Mesenchymal stem cell (in vitro differentiated cells and primary cell): Measurements from ENCODE around the gene SLC49A3.

ENCODE experiments used
- DNase-seq: peaks from one replicate; pipeline ENCODE4 v3.0.0-alpha.2; 2013
- H2AFZ ChIP-seq: one replicate; pipeline ENCODE4 v1.6.1; 2013; ENCODE audit warnings: low read depth, mild to moderate bottlenecking, control low read depth, inconsistent platforms, low read length, moderate library complexity
- H2AK5ac ChIP-seq: 2 replicates; pipeline ENCODE4 v1.6.1; 2013; ENCODE audit warnings: low read length, moderate library complexity, mild to moderate bottlenecking, inconsistent platforms; ENCODE audit not compliant: severe bottlenecking
- H2BK120ac ChIP-seq: one replicate; pipeline ENCODE4 v1.6.1; 2013; ENCODE audit warnings: low read depth, mild to moderate bottlenecking, inconsistent platforms, low read length, moderate library complexity
- H2BK12ac ChIP-seq, 2 experiments: one replicate each; pipeline ENCODE4 v1.6.1; 2013; ENCODE audit warnings: inconsistent platforms in 2 of 2, low read length in 2 of 2, mild to moderate bottlenecking in 2 of 2, moderate library complexity in 2 of 2, control low read depth in 1 of 2
- H2BK15ac ChIP-seq: one replicate; pipeline ENCODE4 v1.6.1; 2013; ENCODE audit warnings: mild to moderate bottlenecking, low read depth, inconsistent platforms; ENCODE audit not compliant: poor library complexity, severe bottlenecking
- H2BK5ac ChIP-seq: 2 replicates; pipeline ENCODE4 v1.6.1; 2013; ENCODE audit warnings: low read depth, mild to moderate bottlenecking, low read length, control low read depth, inconsistent platforms; ENCODE audit not compliant: poor library complexity, severe bottlenecking
- H3K14ac ChIP-seq, 2 experiments: one replicate each; pipeline ENCODE4 v1.6.1; 2013; ENCODE audit warnings: inconsistent platforms in 2 of 2, low read length in 2 of 2, control low read depth in 1 of 2, mild to moderate bottlenecking in 1 of 2, moderate library complexity in 1 of 2
- H3K18ac ChIP-seq, 2 experiments: one replicate each; pipeline ENCODE4 v1.6.1; 2013; ENCODE audit warnings: inconsistent platforms in 2 of 2, low read length in 2 of 2, control low read depth in 1 of 2, low read depth in 1 of 2, mild to moderate bottlenecking in 1 of 2
- H3K23ac ChIP-seq, 2 experiments: one replicate each; pipeline ENCODE4 v1.6.1; 2013; ENCODE audit warnings: inconsistent platforms in 2 of 2, low read length in 2 of 2, mild to moderate bottlenecking in 2 of 2, moderate library complexity in 2 of 2, control low read depth in 1 of 2
- H3K27ac ChIP-seq: 2 replicates; pipeline ENCODE4 v1.5.1; 2013; ENCODE audit warnings: mild to moderate bottlenecking, moderate library complexity, low read length, control low read depth, inconsistent platforms; ENCODE audit not compliant: poor library complexity, severe bottlenecking
- H3K27me3 ChIP-seq, 2 experiments: 2 replicates each; pipeline versions ENCODE4 v1.6.1 to v1.7.0; 2013; ENCODE audit warnings: low read length in 2 of 2, mild to moderate bottlenecking in 2 of 2, moderate library complexity in 2 of 2, control low read depth in 1 of 2, inconsistent platforms in 1 of 2; ENCODE audit not compliant: control insufficient read depth in 1 of 2, insufficient read depth in 1 of 2
- H3K36me3 ChIP-seq, 2 experiments: 2 replicates each; pipeline versions ENCODE4 v1.6.1 to v1.7.0; 2013; ENCODE audit warnings: low read length in 2 of 2, control low read depth in 1 of 2, inconsistent platforms in 1 of 2, low read depth in 1 of 2, mild to moderate bottlenecking in 1 of 2; ENCODE audit not compliant: insufficient read depth in 2 of 2, control insufficient read depth in 1 of 2
- H3K4ac ChIP-seq, 2 experiments: one replicate each; pipeline ENCODE4 v1.6.1; 2013; ENCODE audit warnings: inconsistent platforms in 2 of 2, low read length in 2 of 2, mild to moderate bottlenecking in 2 of 2, moderate library complexity in 2 of 2, control low read depth in 1 of 2, low read depth in 1 of 2
- H3K4me1 ChIP-seq: 2 replicates; pipeline ENCODE4 v1.6.1; 2013; ENCODE audit warnings: low read depth, low read length, control low read depth; ENCODE audit not compliant: control insufficient read depth, insufficient read depth
- H3K4me2 ChIP-seq: 2 replicates; pipeline ENCODE4 v1.6.1; 2013; ENCODE audit warnings: low read length, mild to moderate bottlenecking, inconsistent platforms; ENCODE audit not compliant: poor library complexity, severe bottlenecking
- H3K4me3 ChIP-seq, 2 experiments: 2 replicates each; pipeline versions ENCODE4 v1.5.1 to v1.7.0; 2013; ENCODE audit warnings: low read length in 2 of 2, mild to moderate bottlenecking in 2 of 2, control low read depth in 1 of 2, low read depth in 1 of 2; ENCODE audit not compliant: insufficient read depth in 1 of 2
- H3K79me1 ChIP-seq: replicated peaks from 2 replicates; pipeline ENCODE4 v1.6.1; 2013; ENCODE audit warnings: mild to moderate bottlenecking, control low read depth, low read length, inconsistent platforms; ENCODE audit not compliant: poor library complexity, severe bottlenecking
- H3K9ac ChIP-seq: 2 replicates; pipeline ENCODE4 v1.7.0; 2013; ENCODE audit warnings: mild to moderate bottlenecking, low read length, moderate library complexity
- H3K9me3 ChIP-seq: 2 replicates; pipeline ENCODE4 v1.7.0; 2013; ENCODE audit warnings: mild to moderate bottlenecking, low read length; ENCODE audit not compliant: control insufficient read depth
- H4K8ac ChIP-seq: one replicate; pipeline ENCODE4 v1.6.1; 2013; ENCODE audit warnings: inconsistent platforms, mild to moderate bottlenecking, low read length, moderate library complexity
- H4K91ac ChIP-seq: one replicate; pipeline ENCODE4 v1.6.1; 2013; ENCODE audit warnings: mild to moderate bottlenecking, low read length, inconsistent platforms
- whole genome bisulfite sequencing: methylation state at CpG from one replicate; pipeline ENCODE4 v1.1.7; 2013; ENCODE audit warnings: mixed read lengths; 5-methylcytosine and 5-hydroxymethylcytosine counted together

SLC49A3 gene

GRCh38 chr4:703336-704197 is 14.6 kb upstream of the SLC49A3 start:
- Histone ChIP-seq H3K27me3 (peaks cover 0 to 15% of the 10 kb centered on the region in 2 experiments), H2BK15ac (no peak overlapping the region), H3K14ac (no peak overlapping the region), H3K9ac (no peak overlapping the region), H2BK120ac (no peak overlapping the region), H3K27ac (no peak overlapping the region), H4K91ac (peak overlapping the region; percentile 71), H3K79me1 (peaks cover 3% of the 10 kb centered on the region), H4K8ac (no peak overlapping the region), H2BK5ac (no peak overlapping the region), H3K23ac (no peak overlapping the region), H3K4me2 (no peak overlapping the region), H3K4ac (no peak overlapping the region), H2AK5ac (no peak overlapping the region), H3K9me3 (no peaks in the 10 kb centered on the region), H3K4me3 (no peak overlapping the region), H2AFZ (no peak overlapping the region), H3K36me3 (peaks cover 0 to 6% of the 10 kb centered on the region in 2 experiments), H3K4me1 (peaks cover 26% of the 10 kb centered on the region), H3K18ac (no peak overlapping the region), H2BK12ac (no peak overlapping the region)
- no peak for DNase-seq
- 93% methylated on average over 9 of the region's 10 CpGs for WGBS

GRCh38 chr4:702618-703048 is 13.7 kb upstream of the SLC49A3 start:
- H3K14ac ChIP-seq: no peak overlapping the region
- H3K23ac ChIP-seq: no peak overlapping the region
- H4K8ac ChIP-seq: no peak overlapping the region
- no peak overlapping the region for H3K27ac ChIP-seq
- peaks cover 0 to 15% of the 10 kb centered on the region in 2 experiments for H3K27me3 ChIP-seq
- 73% methylated on average over 7 of the region's 7 CpGs for WGBS
- H4K91ac ChIP-seq: peak overlapping the region; percentile 20
- H3K4me3 ChIP-seq: no peak overlapping the region
- DNase-seq: no peak
- H2AK5ac ChIP-seq: no peak overlapping the region
- H3K9me3 ChIP-seq: no peaks in the 10 kb centered on the region
- no peak overlapping the region for H3K9ac ChIP-seq
- H3K36me3 ChIP-seq: no peaks in the 10 kb centered on the region
- peaks cover 3% of the 10 kb centered on the region for H3K79me1 ChIP-seq
- H2BK12ac ChIP-seq: no peak overlapping the region
- H2BK5ac ChIP-seq: no peak overlapping the region
- no peak overlapping the region for H2BK120ac ChIP-seq
- no peak overlapping the region for H3K4ac ChIP-seq
- no peak overlapping the region for H2BK15ac ChIP-seq
- no peak overlapping the region for H3K18ac ChIP-seq
- no peak overlapping the region for H3K4me2 ChIP-seq
- peaks cover 19% of the 10 kb centered on the region for H3K4me1 ChIP-seq
- no peak overlapping the region for H2AFZ ChIP-seq

DNA sequence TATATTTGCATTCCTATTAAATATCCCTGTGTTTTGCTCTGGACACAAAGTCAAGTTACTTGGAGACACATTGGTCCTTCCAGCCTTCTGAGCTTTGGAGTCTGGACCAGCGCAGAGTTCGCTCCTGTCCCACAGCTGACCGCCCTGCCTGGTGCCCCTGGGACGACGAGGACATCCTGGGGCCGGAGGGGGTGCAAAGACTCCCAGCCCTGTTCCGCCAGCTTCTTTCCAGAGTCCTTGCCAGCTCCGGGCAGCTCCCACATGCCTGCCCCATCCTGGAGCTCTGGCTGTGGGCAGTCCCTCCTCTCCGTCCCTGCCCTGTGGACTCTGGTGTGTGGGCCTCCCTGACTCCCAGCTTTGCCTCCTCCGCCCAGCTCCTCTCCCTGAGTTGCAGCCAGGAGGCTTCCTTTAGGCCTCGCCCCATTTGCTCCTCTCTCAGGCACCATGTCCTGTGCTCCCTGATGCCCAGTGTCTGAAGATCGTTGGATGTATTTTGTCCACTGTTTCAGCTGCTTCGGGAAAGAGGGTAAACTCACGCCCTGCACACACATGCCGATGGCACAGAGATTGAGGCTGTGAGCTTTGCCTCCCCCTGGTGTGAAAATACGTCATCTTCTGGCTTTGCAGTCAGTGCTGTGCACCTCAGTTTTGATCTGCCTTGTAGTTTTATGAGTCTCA is 11.8 kb upstream of the SLC49A3 start:
- H3K79me1 ChIP-seq: peaks cover 3% of the 10 kb centered on the region
- H3K36me3 ChIP-seq: no peaks in the 10 kb centered on the region
- no peak overlapping the region for H3K4me2 ChIP-seq
- no peak overlapping the region for H3K18ac ChIP-seq
- no peak overlapping the region for H3K4ac ChIP-seq
- H4K8ac ChIP-seq: no peak overlapping the region
- H2BK5ac ChIP-seq: no peak overlapping the region
- H4K91ac ChIP-seq: no peak overlapping the region
- H3K4me1 ChIP-seq: peaks cover 8% of the 10 kb centered on the region
- H2BK12ac ChIP-seq: no peak overlapping the region
- H3K27me3 ChIP-seq: peaks cover 0 to 15% of the 10 kb centered on the region in 2 experiments
- H2AFZ ChIP-seq: no peak overlapping the region
- H2BK120ac ChIP-seq: no peak overlapping the region
- H3K9me3 ChIP-seq: no peaks in the 10 kb centered on the region
- H3K27ac ChIP-seq: no peak overlapping the region
- no peak overlapping the region for H3K23ac ChIP-seq
- no peak overlapping the region for H2BK15ac ChIP-seq
- DNase-seq: no peak
- H2AK5ac ChIP-seq: no peak overlapping the region
- 91% methylated on average over 16 of the region's 16 CpGs for WGBS
- no peak overlapping the region for H3K9ac ChIP-seq
- H3K14ac ChIP-seq: no peak overlapping the region
- H3K4me3 ChIP-seq: no peak overlapping the region
